Trophoblast cell (in vitro differentiated cells and primary cell): ENCODE data around the gene CRYGS.

Experiments
- DNase-seq, 2 donors: peaks; one replicate each; pipeline ENCODE4 v3.0.0-alpha.2; 2016
- H2AFZ ChIP-seq: 2 replicates; pipeline ENCODE4 v1.6.1; 2013; ENCODE audit warnings: low read length, moderate library complexity, mild to moderate bottlenecking; ENCODE audit not compliant: insufficient read depth, poor library complexity
- H2AK5ac ChIP-seq: 2 replicates; pipeline ENCODE4 v1.6.1; 2013; ENCODE audit warnings: mild to moderate bottlenecking, low read length
- H2BK120ac ChIP-seq: 2 replicates; pipeline ENCODE4 v1.6.1; 2013; ENCODE audit warnings: low read length, mild to moderate bottlenecking, moderate library complexity; ENCODE audit not compliant: insufficient read depth, poor library complexity
- H2BK12ac ChIP-seq: 2 replicates; pipeline ENCODE4 v1.6.1; 2013; ENCODE audit warnings: mild to moderate bottlenecking, low read length, moderate library complexity
- H2BK5ac ChIP-seq: 2 replicates; pipeline ENCODE4 v1.6.1; 2013; ENCODE audit warnings: low read length, low read depth, moderate library complexity, mild to moderate bottlenecking; ENCODE audit not compliant: poor library complexity
- H3K14ac ChIP-seq: 2 replicates; pipeline ENCODE4 v1.6.1; 2013; ENCODE audit warnings: mild to moderate bottlenecking, low read length
- H3K18ac ChIP-seq: 2 replicates; pipeline ENCODE4 v1.6.1; 2013; ENCODE audit warnings: mild to moderate bottlenecking, low read length
- H3K23ac ChIP-seq: 2 replicates; pipeline ENCODE4 v1.6.1; 2013; ENCODE audit warnings: low read length
- H3K27ac ChIP-seq: 2 replicates; pipeline ENCODE4 v1.5.1; 2013; ENCODE audit warnings: low read depth, mild to moderate bottlenecking, inconsistent platforms, low read length, moderate library complexity
- H3K27me3 ChIP-seq: 2 replicates; pipeline ENCODE4 v1.6.1; 2013; ENCODE audit warnings: inconsistent platforms, mild to moderate bottlenecking, low read length, moderate library complexity; ENCODE audit not compliant: insufficient read depth
- H3K36me3 ChIP-seq, 2 experiments: 1 replicate in 1 of 2; 2 replicates in 1 of 2; pipeline ENCODE4 v1.6.1; 2013; ENCODE audit warnings: low read length in 2 of 2, mild to moderate bottlenecking in 2 of 2, moderate library complexity in 1 of 2; ENCODE audit not compliant: insufficient read depth in 2 of 2, control insufficient read depth in 1 of 2
- H3K4ac ChIP-seq: 2 replicates; pipeline ENCODE4 v1.6.1; 2013; ENCODE audit warnings: low read depth, mild to moderate bottlenecking, low read length, moderate library complexity
- H3K4me1 ChIP-seq, 2 experiments: 1 replicate in 1 of 2; 2 replicates in 1 of 2; pipeline ENCODE4 v1.6.1; 2013; ENCODE audit warnings: low read length in 2 of 2, mild to moderate bottlenecking in 2 of 2, moderate library complexity in 1 of 2; ENCODE audit not compliant: insufficient read depth in 2 of 2, control insufficient read depth in 1 of 2
- H3K4me2 ChIP-seq: 2 replicates; pipeline ENCODE4 v1.6.1; 2013; ENCODE audit warnings: inconsistent platforms, mild to moderate bottlenecking, low read length, moderate library complexity
- H3K4me3 ChIP-seq: 2 replicates; pipeline ENCODE4 v1.5.1; 2013; ENCODE audit warnings: mild to moderate bottlenecking, low read depth, low read length, inconsistent platforms
- H3K79me1 ChIP-seq: one replicate; pipeline ENCODE4 v1.6.1; 2013; ENCODE audit warnings: low read length
- H3K79me2 ChIP-seq: 2 replicates; pipeline ENCODE4 v1.6.1; 2013; ENCODE audit warnings: low read length, mild to moderate bottlenecking; ENCODE audit not compliant: control insufficient read depth, insufficient read depth, poor library complexity
- H3K9ac ChIP-seq: 2 replicates; pipeline ENCODE4 v1.6.1; 2013; ENCODE audit warnings: mild to moderate bottlenecking, low read length
- H3K9me3 ChIP-seq: 2 replicates; pipeline ENCODE4 v1.6.1; 2013; ENCODE audit warnings: low read depth, mild to moderate bottlenecking, control low read depth, inconsistent platforms, low read length; ENCODE audit not compliant: insufficient read depth
- H4K12ac ChIP-seq: 2 replicates; pipeline ENCODE4 v1.6.1; 2013; ENCODE audit warnings: low read depth, mild to moderate bottlenecking, low read length, moderate library complexity
- H4K8ac ChIP-seq: 2 replicates; pipeline ENCODE4 v1.6.1; 2013; ENCODE audit warnings: low read depth, mild to moderate bottlenecking, low read length, moderate library complexity
- H4K91ac ChIP-seq: one replicate; pipeline ENCODE4 v1.6.1; 2013; ENCODE audit warnings: low read depth, mild to moderate bottlenecking, low read length, moderate library complexity
- WGBS: extraction: QIAGEN DNeasy Blood & Tissue Kit; methylation state at CpG from one replicate; pipeline ENCODE4 v1.1.7; 2013; ENCODE audit warnings: missing lambda C conversion rate; ENCODE audit not compliant: insufficient read length, insufficient coverage; ENCODE audit errors: extremely low coverage; 5-methylcytosine and 5-hydroxymethylcytosine counted together

CRYGS gene

GRCh38 chr3:186493525-186494255 is 50.5 kb downstream of the CRYGS start:
- Histone ChIP-seq H2AK5ac (no peak overlapping the region), H3K18ac (no peak overlapping the region), H3K9me3 (peaks cover 2% of the 10 kb centered on the region), H3K4ac (no peak overlapping the region), H3K27me3 (no peaks in the 10 kb centered on the region), H3K4me3 (no peak overlapping the region), H2BK5ac (no peak overlapping the region), H4K91ac (no peak overlapping the region), H3K79me1 (no peaks in the 10 kb centered on the region), H3K4me2 (no peak overlapping the region), H2BK12ac (no peak overlapping the region), H3K79me2 (no peaks in the 10 kb centered on the region), H3K23ac (no peak overlapping the region), H3K36me3 (no peaks in the 10 kb centered on the region), H3K9ac (no peak overlapping the region), H4K12ac (no peak overlapping the region), H2AFZ (no peak overlapping the region), H3K27ac (no peak overlapping the region), H4K8ac (no peak overlapping the region), H2BK120ac (no peak overlapping the region), H3K14ac (no peak overlapping the region), H3K4me1 (no peaks in the 10 kb centered on the region)
- no CpG with 5 or more reads among the region's 21 CpGs for WGBS
- DNase-seq, result peak in 1 of 2 donors; percentile 6

- Histone ChIP-seq H2BK120ac (no peak overlapping the region), H3K4me1 (no peaks in the 10 kb centered on the region), H3K4ac (no peak overlapping the region), H3K9ac (no peak overlapping the region), H3K27ac (no peak overlapping the region), H2BK5ac (no peak overlapping the region), H4K8ac (no peak overlapping the region), H3K18ac (no peak overlapping the region), H3K36me3 (no peaks in the 10 kb centered on the region), H3K27me3 (no peaks in the 10 kb centered on the region), H3K9me3 (peaks cover 2% of the 10 kb centered on the region), H4K91ac (no peak overlapping the region), H3K14ac (no peak overlapping the region), H3K23ac (no peak overlapping the region), H2AFZ (no peak overlapping the region), H3K4me2 (no peak overlapping the region), H2BK12ac (no peak overlapping the region), H3K79me1 (no peaks in the 10 kb centered on the region), H2AK5ac (no peak overlapping the region), H4K12ac (no peak overlapping the region), H3K4me3 (no peak overlapping the region), H3K79me2 (no peaks in the 10 kb centered on the region)
- WGBS, result no CpG with 5 or more reads among the region's 4 CpGs
- no peak for DNase-seq
Measured at GRCh38 chr3:186492385-186492984, 51.7 kb downstream of the CRYGS start.

GRCh38 chr3:186489507-186489906 is 54.7 kb downstream of the CRYGS start:
- Histone ChIP-seq H3K9ac (no peak overlapping the region), H3K36me3 (no peaks in the 10 kb centered on the region), H4K12ac (no peak overlapping the region), H2BK5ac (no peak overlapping the region), H4K91ac (no peak overlapping the region), H3K9me3 (no peaks in the 10 kb centered on the region), H3K4ac (no peak overlapping the region), H3K79me2 (no peaks in the 10 kb centered on the region), H3K79me1 (no peaks in the 10 kb centered on the region), H3K4me1 (no peaks in the 10 kb centered on the region), H3K4me3 (no peak overlapping the region), H4K8ac (no peak overlapping the region), H2BK12ac (no peak overlapping the region), H3K4me2 (no peak overlapping the region), H3K14ac (no peak overlapping the region), H2BK120ac (no peak overlapping the region), H3K27me3 (no peaks in the 10 kb centered on the region), H3K23ac (no peak overlapping the region), H3K18ac (no peak overlapping the region), H3K27ac (no peak overlapping the region), H2AFZ (no peak overlapping the region), H2AK5ac (no peak overlapping the region)
- no CpG with 5 or more reads among the region's 4 CpGs for WGBS
- no peak for DNase-seq
